HG02973 (cell line): ENCODE results near the gene MC3R.

Source experiments
- ATAC-seq: cut with Tn5 transposase; IDR thresholded peaks from one replicate; pipeline ENCODE4 v1.9.1; 2021; ENCODE audit warnings: moderate library complexity; ENCODE audit not compliant: unreplicated experiment

MC3R gene

DNA sequence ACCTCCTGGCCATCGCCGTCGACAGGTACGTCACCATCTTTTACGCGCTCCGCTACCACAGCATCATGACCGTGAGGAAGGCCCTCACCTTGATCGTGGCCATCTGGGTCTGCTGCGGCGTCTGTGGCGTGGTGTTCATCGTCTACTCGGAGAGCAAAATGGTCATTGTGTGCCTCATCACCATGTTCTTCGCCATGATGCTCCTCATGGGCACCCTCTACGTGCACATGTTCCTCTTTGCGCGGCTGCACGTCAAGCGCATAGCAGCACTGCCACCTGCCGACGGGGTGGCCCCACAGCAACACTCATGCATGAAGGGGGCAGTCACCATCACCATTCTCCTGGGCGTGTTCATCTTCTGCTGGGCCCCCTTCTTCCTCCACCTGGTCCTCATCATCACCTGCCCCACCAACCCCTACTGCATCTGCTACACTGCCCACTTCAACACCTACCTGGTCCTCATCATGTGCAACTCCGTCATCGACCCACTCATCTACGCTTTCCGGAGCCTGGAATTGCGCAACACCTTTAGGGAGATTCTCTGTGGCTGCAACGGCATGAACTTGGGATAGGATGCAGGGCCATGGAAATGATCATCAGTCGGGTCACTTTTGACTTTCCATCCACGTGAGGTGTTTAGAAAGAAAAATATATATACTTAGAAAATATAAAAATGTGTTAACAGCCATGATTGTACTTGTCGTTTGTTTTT lies 868 bp downstream of the MC3R start:
- ATAC-seq = no peak

DNA sequence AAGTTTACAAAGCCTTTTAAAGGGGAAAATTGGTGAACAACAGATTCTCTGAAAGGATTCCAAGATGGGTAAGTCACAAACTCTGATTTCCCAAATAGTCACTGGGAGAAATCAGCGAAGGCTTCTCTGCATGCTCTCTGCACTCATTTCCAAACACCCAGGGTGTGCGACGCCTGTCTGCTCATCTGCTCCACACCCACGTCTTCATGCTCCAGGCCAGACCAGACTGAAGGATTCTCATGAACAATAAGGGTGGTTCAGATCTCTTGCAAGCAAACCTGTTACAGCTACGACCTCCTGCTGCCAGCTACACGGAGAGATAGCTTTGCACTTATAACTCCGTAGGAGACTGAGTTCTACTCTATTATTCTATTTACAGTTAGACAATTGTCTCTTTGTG lies 1.4 kb downstream of the MC3R start:
- no peak for ATAC-seq

GRCh38 chr20:56257604-56258003 lies 9.1 kb downstream of the MC3R start:
- ATAC-seq = no peak

- ATAC-seq = no peak
Measured at GRCh38 chr20:56259948-56260347, 11.4 kb downstream of the MC3R start.

- no peak for ATAC-seq
Measured at GRCh38 chr20:56268536-56268935, 20.0 kb downstream of the MC3R start.

- no peak for ATAC-seq
Measured at GRCh38 chr20:56271974-56272373, 23.4 kb downstream of the MC3R start.

DNA sequence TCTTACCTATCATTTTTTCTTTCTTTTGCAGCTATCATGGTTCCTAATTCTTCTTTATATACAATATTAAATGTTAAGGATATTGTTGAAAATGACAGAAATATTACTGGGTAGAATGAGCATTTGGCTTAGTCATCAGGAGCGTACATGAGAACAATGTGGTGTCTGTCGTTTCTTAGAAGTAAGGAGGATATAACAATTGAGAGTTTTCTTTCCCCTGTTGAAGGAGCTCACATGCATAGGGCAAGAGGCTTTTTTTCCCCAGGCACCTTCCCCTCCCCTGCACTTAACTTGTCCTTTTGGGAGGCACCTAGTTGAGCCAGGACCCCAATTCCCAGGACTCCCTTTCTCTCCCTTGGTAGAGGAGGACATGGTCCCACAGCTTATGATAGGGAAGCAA lies 25.0 kb downstream of the MC3R start:
- ATAC-seq = no peak

DNA sequence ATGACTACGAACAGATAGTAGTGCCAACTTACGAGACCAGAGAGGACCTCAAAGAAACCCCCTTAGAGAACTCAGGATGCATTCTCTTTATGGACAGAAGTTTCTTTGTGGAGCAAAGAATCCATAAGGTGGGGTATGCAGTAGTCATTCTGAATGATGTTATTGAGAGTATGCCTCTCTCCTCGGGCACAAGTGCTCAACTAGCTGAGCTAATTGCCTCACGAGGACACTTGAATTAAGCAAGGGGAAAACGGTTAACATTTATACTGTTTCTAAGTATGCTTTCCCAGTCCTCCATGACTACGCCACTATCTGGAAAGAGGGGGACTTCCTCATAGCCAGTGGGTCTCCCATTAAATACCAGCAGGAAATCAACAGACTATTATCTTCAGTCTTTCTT lies 25.6 kb downstream of the MC3R start:
- no peak for ATAC-seq

DNA sequence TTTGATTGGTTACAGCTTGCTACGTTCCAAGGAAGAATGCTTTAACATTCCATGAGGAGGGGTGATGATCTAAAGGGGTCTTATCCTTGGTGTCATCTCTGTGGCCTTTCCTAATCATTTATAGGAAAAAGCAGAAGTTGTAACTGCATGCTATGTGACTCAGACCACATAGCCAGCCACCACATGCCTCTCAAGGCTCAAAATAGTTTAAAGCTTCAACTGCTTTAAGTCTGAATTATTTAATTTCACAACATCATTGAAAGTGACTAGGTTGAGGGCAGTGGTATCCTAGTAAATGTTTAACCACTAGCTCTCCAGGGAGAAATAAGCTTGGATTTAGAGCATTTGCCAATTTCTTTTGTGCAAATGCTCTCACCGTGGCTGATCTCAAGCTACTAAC lies 29.7 kb downstream of the MC3R start:
- no peak for ATAC-seq

GRCh38 chr20:56285496-56285895 lies 37.0 kb downstream of the MC3R start:
- no peak for ATAC-seq

DNA sequence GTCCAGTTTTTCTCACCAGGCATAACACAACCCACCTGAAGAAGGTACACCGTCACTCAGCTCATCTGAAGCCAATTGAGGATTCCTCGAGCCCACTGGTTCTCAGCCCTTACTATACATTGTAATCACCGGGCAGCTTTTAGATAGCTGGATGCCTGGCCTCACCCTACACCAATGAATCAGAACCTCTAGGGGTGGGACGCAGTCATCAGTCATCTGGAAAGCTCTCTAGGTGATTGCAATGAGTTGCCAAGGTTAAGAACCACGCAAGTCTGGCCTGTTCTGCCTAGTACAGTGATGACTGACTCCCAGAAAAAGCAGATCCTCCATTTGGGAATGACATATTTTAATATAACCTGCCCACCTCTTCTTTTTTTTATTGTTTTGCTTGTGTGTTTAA lies 41.1 kb downstream of the MC3R start:
- ATAC-seq = no peak

GRCh38 chr20:56299362-56299761 lies 50.8 kb downstream of the MC3R start:
- ATAC-seq = no peak
